ENCODE measurements around the gene TTR. TPM values are rescaled to one million over a fixed set of nuclear protein-coding genes. Genes with fewer than 3 reads are reported as not detected.

The TTR gene
- total and polyA plus RNA-seq, 2 experiments from 2014 or later: not detected

DNA sequence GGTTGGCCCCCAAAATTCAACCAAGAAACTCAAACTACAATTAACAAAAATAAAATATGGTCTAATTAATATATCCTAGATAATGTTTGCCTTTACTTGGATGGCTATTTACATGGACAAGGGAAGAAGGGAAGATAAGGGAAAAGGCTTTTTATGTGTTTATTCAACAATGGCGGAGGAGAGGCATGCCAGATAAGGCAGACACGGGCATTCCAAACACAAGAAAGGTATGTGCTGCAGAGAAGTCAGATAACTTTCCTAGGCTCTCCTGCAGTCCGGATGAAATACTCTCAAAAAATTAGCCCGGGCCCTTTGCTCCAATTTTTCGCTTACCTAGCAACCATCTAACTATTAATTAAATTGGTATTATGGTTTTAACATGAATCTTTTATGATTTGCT is 5.1 kb upstream of the TTR start:
- TF ChIP-seq POLR2AphosphoS5 (IDR thresholded peaks at IDR 0.05; ENCODE audit: low read depth): no peak
- TF ChIP-seq NANOG (IDR thresholded peaks at IDR 0.05; ENCODE audit: borderline replicate concordance): no peak
- TF ChIP-seq STAT1 (IDR thresholded peaks at IDR 0.05; ENCODE audit: unreplicated experiment): no peak
- TF ChIP-seq, protein P1, sequence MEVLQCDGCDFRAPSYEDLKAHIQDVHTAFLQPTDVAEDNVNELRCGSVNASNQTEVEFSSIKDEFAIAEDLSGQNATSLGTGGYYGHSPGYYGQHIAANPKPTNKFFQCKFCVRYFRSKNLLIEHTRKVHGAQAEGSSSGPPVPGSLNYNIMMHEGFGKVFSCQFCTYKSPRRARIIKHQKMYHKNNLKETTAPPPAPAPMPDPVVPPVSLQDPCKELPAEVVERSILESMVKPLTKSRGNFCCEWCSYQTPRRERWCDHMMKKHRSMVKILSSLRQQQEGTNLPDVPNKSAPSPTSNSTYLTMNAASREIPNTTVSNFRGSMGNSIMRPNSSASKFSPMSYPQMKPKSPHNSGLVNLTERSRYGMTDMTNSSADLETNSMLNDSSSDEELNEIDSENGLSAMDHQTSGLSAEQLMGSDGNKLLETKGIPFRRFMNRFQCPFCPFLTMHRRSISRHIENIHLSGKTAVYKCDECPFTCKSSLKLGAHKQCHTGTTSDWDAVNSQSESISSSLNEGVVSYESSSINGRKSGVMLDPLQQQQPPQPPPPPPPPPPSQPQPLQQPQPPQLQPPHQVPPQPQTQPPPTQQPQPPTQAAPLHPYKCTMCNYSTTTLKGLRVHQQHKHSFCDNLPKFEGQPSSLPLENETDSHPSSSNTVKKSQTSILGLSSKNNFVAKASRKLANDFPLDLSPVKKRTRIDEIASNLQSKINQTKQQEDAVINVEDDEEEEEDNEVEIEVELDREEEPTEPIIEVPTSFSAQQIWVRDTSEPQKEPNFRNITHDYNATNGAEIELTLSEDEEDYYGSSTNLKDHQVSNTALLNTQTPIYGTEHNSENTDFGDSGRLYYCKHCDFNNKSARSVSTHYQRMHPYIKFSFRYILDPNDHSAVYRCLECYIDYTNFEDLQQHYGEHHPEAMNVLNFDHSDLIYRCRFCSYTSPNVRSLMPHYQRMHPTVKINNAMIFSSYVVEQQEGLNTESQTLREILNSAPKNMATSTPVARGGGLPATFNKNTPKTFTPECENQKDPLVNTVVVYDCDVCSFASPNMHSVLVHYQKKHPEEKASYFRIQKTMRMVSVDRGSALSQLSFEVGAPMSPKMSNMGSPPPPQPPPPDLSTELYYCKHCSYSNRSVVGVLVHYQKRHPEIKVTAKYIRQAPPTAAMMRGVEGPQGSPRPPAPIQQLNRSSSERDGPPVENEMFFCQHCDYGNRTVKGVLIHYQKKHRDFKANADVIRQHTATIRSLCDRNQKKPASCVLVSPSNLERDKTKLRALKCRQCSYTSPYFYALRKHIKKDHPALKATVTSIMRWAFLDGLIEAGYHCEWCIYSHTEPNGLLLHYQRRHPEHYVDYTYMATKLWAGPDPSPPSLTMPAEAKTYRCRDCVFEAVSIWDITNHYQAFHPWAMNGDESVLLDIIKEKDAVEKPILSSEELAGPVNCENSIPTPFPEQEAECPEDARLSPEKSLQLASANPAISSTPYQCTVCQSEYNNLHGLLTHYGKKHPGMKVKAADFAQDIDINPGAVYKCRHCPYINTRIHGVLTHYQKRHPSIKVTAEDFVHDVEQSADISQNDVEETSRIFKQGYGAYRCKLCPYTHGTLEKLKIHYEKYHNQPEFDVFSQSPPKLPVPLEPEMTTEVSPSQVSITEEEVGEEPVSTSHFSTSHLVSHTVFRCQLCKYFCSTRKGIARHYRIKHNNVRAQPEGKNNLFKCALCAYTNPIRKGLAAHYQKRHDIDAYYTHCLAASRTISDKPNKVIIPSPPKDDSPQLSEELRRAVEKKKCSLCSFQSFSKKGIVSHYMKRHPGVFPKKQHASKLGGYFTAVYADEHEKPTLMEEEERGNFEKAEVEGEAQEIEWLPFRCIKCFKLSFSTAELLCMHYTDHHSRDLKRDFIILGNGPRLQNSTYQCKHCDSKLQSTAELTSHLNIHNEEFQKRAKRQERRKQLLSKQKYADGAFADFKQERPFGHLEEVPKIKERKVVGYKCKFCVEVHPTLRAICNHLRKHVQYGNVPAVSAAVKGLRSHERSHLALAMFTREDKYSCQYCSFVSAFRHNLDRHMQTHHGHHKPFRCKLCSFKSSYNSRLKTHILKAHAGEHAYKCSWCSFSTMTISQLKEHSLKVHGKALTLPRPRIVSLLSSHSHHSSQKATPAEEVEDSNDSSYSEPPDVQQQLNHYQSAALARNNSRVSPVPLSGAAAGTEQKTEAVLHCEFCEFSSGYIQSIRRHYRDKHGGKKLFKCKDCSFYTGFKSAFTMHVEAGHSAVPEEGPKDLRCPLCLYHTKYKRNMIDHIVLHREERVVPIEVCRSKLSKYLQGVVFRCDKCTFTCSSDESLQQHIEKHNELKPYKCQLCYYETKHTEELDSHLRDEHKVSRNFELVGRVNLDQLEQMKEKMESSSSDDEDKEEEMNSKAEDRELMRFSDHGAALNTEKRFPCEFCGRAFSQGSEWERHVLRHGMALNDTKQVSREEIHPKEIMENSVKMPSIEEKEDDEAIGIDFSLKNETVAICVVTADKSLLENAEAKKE (CRISPR knock-in tag; IDR thresholded peaks at IDR 0.05): no peak
- TF ChIP-seq EZH2 (IDR thresholded peaks at IDR 0.05; ENCODE audit: low read depth, unreplicated experiment): no peak
- TF ChIP-seq ZNF331 (CRISPR knock-in tag; IDR thresholded peaks at IDR 0.05; ENCODE audit: low read depth): no peak
- TF ChIP-seq ZNF114 (CRISPR knock-in tag; IDR thresholded peaks at IDR 0.05): no peak
- TF ChIP-seq CREB1 (CRISPR knock-in tag; IDR thresholded peaks at IDR 0.05; ENCODE audit: low read depth): no peak
- TF ChIP-seq, protein P2, sequence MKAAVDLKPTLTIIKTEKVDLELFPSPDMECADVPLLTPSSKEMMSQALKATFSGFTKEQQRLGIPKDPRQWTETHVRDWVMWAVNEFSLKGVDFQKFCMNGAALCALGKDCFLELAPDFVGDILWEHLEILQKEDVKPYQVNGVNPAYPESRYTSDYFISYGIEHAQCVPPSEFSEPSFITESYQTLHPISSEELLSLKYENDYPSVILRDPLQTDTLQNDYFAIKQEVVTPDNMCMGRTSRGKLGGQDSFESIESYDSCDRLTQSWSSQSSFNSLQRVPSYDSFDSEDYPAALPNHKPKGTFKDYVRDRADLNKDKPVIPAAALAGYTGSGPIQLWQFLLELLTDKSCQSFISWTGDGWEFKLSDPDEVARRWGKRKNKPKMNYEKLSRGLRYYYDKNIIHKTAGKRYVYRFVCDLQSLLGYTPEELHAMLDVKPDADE (IDR thresholded peaks at IDR 0.05): no peak
- no peak for TF ChIP-seq EZH2phosphoT487 (IDR thresholded peaks at IDR 0.05; ENCODE audit: unreplicated experiment)
- TF ChIP-seq, protein P3, sequence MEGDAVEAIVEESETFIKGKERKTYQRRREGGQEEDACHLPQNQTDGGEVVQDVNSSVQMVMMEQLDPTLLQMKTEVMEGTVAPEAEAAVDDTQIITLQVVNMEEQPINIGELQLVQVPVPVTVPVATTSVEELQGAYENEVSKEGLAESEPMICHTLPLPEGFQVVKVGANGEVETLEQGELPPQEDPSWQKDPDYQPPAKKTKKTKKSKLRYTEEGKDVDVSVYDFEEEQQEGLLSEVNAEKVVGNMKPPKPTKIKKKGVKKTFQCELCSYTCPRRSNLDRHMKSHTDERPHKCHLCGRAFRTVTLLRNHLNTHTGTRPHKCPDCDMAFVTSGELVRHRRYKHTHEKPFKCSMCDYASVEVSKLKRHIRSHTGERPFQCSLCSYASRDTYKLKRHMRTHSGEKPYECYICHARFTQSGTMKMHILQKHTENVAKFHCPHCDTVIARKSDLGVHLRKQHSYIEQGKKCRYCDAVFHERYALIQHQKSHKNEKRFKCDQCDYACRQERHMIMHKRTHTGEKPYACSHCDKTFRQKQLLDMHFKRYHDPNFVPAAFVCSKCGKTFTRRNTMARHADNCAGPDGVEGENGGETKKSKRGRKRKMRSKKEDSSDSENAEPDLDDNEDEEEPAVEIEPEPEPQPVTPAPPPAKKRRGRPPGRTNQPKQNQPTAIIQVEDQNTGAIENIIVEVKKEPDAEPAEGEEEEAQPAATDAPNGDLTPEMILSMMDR (conservative IDR thresholded peaks at IDR 0.05; ENCODE audit: low read depth in 2 of 2): no peak
- TF ChIP-seq, protein P4, sequence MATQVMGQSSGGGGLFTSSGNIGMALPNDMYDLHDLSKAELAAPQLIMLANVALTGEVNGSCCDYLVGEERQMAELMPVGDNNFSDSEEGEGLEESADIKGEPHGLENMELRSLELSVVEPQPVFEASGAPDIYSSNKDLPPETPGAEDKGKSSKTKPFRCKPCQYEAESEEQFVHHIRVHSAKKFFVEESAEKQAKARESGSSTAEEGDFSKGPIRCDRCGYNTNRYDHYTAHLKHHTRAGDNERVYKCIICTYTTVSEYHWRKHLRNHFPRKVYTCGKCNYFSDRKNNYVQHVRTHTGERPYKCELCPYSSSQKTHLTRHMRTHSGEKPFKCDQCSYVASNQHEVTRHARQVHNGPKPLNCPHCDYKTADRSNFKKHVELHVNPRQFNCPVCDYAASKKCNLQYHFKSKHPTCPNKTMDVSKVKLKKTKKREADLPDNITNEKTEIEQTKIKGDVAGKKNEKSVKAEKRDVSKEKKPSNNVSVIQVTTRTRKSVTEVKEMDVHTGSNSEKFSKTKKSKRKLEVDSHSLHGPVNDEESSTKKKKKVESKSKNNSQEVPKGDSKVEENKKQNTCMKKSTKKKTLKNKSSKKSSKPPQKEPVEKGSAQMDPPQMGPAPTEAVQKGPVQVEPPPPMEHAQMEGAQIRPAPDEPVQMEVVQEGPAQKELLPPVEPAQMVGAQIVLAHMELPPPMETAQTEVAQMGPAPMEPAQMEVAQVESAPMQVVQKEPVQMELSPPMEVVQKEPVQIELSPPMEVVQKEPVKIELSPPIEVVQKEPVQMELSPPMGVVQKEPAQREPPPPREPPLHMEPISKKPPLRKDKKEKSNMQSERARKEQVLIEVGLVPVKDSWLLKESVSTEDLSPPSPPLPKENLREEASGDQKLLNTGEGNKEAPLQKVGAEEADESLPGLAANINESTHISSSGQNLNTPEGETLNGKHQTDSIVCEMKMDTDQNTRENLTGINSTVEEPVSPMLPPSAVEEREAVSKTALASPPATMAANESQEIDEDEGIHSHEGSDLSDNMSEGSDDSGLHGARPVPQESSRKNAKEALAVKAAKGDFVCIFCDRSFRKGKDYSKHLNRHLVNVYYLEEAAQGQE (IDR thresholded peaks at IDR 0.05; ENCODE audit: unreplicated experiment): no peak
- no peak for TF ChIP-seq JUNB (IDR thresholded peaks at IDR 0.05; ENCODE audit: unreplicated experiment)
- H3K9me2 ChIP-seq (ENCODE audit: insufficient read depth): peaks cover 5% of the 10 kb centered on the region; the same call in 1 of the 2 replicates
- Mint-ChIP-seq H3K9me3 (no peaks in the 10 kb centered on the region), H3K27me3 (ENCODE audit: insufficient read depth, low read depth, poor library complexity) (peaks cover 4% of the 10 kb centered on the region), H3K27ac (no peak overlapping the region), H3K36me3 (ENCODE audit: low read depth) (no peaks in the 10 kb centered on the region; the same call in 2 of the 3 replicates), H3K4me3 (no peak overlapping the region), H3K4me1 (peaks cover 11% of the 10 kb centered on the region; the same call in 2 of the 3 replicates)
- no peaks in the 10 kb centered on the region for H4K20me1 ChIP-seq (replicated peaks; ENCODE audit: insufficient read depth)
- no peaks in the 10 kb centered on the region for H3F3A ChIP-seq (replicated peaks; ENCODE audit: low read depth)
- no peak overlapping the region for H3K4me3 ChIP-seq
- DNase-seq (ENCODE audit: low spot score): no peak
- H3K79me2 ChIP-seq (replicated peaks; ENCODE audit: insufficient read depth): no peaks in the 10 kb centered on the region
- no peak overlapping the region for H3K4me2 ChIP-seq
- ATAC-seq: no peak
- no peaks in the 10 kb centered on the region for H3K36me3 ChIP-seq (ENCODE audit: insufficient read depth)
- H3K27ac ChIP-seq (ENCODE audit: low read depth): no peak overlapping the region
- H3K4me1 ChIP-seq (ENCODE audit: insufficient read depth): no peaks in the 10 kb centered on the region
- no peaks in the 10 kb centered on the region for H3K27me3 ChIP-seq (ENCODE audit: insufficient read depth)
- H2AFZ ChIP-seq: no peak overlapping the region
